Esophagus muscularis mucosa (tissue), 4 donors: ENCODE data around the gene PDSS2.

Source experiments
- EP300 ChIP-seq: sonication (generic); formaldehyde crosslinking; IDR thresholded peaks from one replicate; pipeline ENCODE4 v1.6.1; 2017; ENCODE audit warnings: antibody characterized with exemption
- POLR2A ChIP-seq: fragments of 450-650 bp; IDR thresholded peaks from one replicate; pipeline ENCODE4 v1.6.1; 2017; ENCODE audit warnings: antibody characterized with exemption, moderate library complexity, mild to moderate bottlenecking, low read depth
- POLR2AphosphoS5 ChIP-seq, 2 donors: sonication (generic); formaldehyde crosslinking; IDR thresholded peaks; one replicate each; pipeline ENCODE4 v1.6.1; 2017; ENCODE audit warnings: antibody characterized with exemption in 2 of 2
- TF ChIP-seq, protein P1 (sequence below), 3 experiments: fragments of 200-600 bp in 2 of 3; fragments of 450-650 bp in 1 of 3; sonication (generic) in 2 of 3; IDR thresholded peaks; one replicate each; pipeline ENCODE4 v1.5.1; 2017 to 2019; ENCODE audit warnings: antibody characterized with exemption in 3 of 3, mild to moderate bottlenecking in 2 of 3, moderate library complexity in 1 of 3

DNA sequence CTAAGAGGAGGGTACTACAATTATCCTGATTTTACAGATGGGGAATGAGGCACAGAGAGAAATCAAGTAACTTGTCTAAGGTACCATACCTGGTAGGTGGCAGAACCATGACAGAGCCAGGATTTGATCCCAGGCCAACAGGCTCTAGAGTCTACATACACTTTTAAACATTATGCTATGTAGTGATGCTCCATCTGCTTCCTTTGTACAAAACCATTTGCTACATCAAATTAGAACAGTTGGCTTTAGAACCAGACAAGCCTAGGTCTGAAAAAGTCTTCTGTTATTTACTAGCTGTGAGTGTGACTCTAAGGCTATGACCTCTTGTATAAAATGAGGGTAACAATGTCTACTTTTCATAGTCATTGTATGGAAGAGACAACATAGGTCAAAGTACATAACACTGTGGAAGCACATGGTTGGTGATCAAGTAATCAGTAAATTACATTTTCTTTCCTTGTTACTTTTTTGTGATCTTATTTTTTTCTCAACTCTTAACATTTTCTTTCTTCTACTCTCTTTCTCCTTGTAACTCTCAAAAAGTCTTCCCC lies 122.1 kb downstream of the PDSS2 start:
- TF ChIP-seq, protein P1, sequence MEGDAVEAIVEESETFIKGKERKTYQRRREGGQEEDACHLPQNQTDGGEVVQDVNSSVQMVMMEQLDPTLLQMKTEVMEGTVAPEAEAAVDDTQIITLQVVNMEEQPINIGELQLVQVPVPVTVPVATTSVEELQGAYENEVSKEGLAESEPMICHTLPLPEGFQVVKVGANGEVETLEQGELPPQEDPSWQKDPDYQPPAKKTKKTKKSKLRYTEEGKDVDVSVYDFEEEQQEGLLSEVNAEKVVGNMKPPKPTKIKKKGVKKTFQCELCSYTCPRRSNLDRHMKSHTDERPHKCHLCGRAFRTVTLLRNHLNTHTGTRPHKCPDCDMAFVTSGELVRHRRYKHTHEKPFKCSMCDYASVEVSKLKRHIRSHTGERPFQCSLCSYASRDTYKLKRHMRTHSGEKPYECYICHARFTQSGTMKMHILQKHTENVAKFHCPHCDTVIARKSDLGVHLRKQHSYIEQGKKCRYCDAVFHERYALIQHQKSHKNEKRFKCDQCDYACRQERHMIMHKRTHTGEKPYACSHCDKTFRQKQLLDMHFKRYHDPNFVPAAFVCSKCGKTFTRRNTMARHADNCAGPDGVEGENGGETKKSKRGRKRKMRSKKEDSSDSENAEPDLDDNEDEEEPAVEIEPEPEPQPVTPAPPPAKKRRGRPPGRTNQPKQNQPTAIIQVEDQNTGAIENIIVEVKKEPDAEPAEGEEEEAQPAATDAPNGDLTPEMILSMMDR (IDR thresholded peaks at IDR 0.05), result no peak
- TF ChIP-seq POLR2A (no peak), EP300 (no peak), POLR2AphosphoS5 (IDR thresholded peaks at IDR 0.05) (no peak)
